Choroid plexus epithelial cell (primary cell): ENCODE data around the gene UNK.

Source experiments
- DNase-seq: peaks from one replicate; pipeline ENCODE4 v3.0.0-alpha.2; 2010; ENCODE audit warnings: low read depth
- H3K4me3 ChIP-seq: 2 replicates; pipeline ENCODE4 v1.5.1; 2011; ENCODE audit warnings: low read depth, mild to moderate bottlenecking, control low read depth, low read length, moderate library complexity
- CTCF ChIP-seq: conservative IDR thresholded peaks from 2 replicates; pipeline ENCODE4 v1.5.1; 2011; ENCODE audit warnings: low read depth, mild to moderate bottlenecking, control low read depth, inconsistent platforms, low read length, moderate library complexity

UNK gene

DNA sequence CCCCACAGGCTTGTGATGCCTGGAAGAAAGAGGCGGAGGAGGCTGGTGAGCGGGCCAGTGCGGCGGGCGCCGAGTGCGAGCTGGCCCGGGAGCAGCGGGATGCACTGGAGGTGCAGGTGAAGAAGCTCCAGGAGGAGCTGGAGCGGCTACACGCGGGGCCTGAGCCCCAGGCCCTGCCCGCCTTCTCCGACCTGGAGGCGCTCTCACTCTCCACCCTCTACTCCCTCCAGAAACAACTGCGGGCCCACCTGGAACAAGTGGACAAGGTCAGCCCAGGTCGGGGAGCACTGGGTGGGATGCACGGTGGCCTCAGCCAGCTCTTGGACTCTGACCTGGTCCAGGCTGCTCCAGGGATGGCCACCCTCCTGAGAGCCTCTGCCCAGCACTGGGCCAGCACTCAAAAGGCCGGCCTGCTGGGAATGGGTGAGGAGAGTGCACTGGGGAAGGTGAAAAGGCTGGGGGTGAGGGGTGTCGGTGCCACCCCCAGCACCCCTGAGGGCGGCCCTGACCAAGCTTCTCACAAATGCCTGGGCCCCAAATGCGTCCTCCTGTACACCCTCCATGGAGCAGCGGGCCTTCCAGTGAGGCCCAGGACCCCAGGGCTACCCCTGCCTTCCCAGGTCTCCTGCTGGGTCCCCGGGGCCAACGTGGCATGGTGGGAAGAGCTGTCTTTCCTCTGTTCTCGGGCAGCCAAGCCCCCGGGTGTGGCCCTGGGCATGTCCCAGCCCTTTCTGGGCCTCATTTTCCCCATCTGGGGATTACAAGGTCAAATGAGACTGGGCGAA, 38.8 kb downstream of the UNK start:
- H3K4me3 ChIP-seq: no peak overlapping the region
- TF ChIP-seq CTCF: no peak
- DNase-seq: no peak

- DNase-seq: no peak
Measured at GRCh38 chr17:75824050-75824552, 39.5 kb downstream of the UNK start.

DNA sequence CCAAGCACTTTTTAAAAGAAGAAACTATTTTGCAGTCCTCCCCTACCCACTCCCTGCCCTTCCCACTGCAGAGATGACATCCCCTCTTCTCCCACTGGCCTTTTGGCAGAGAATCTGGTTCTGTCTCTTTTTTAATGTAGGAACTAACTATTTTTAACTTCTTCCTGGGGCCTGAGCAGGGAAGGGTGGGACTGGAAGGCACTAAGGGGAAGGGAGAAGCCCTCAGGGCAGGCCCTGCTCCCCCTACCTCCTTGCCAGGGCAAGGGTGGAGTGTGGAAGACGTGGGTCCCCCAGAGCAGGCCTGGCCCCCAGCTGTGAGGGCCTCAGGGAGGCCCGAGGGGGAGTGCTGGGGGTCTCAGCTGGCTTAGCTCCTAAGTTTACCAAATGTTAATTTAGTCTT, 40.1 kb downstream of the UNK start:
- no peak for DNase-seq
- H3K4me3 ChIP-seq: no peak overlapping the region
- TF ChIP-seq CTCF: no peak

More at GRCh38 chr17:75824050-75824552, 39.5 kb downstream of the UNK start:
- no peak for TF ChIP-seq CTCF
- H3K4me3 ChIP-seq: no peak overlapping the region

GRCh38 chr17:75825149-75825552, 40.5 kb downstream of the UNK start:
- no peak for TF ChIP-seq CTCF
- DNase-seq: no peak
- no peak overlapping the region for H3K4me3 ChIP-seq

DNA sequence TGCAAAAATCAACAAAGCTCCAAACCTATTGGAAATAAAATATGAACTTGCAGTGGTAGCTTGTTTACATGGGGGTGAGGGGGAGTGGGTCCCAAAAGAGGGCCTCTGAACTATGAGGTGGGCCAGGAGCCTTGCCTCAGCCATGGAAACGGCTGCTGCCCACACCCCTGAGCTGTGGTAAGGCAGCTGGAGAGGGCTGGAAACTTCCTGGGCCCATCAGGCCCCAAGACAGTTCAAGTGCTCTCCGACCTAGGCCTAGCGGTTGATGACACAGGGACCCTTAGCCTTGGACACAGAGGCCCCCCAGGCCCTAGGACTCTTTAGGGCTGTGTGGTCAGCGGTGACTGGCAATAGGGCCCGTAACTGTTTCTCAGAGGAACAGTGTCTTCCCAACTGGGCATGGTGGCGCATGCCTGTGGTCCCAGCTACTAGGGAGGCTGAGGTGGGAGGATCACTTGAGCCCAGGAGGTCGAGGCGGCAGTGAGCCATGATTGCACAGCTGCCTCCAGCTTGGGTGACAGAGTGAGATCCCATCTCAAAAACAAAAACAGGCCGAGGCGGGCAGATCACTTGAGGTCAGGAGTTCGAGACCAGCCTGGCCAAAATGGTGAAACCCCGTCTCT, 41.3 kb downstream of the UNK start:
- no peak for DNase-seq
- no peak overlapping the region for H3K4me3 ChIP-seq
- no peak for TF ChIP-seq CTCF

- peak; percentile 12 for DNase-seq
- H3K4me3 ChIP-seq: no peak overlapping the region
- TF ChIP-seq CTCF: no peak
Measured at GRCh38 chr17:75826561-75827307, 42.1 kb downstream of the UNK start.
